ENCODE results near the gene CFAP97D2.
"Not testable (repeated sequence)": the region's sequence is repeated elsewhere in the genome, so short reads cannot be mapped to it uniquely, and the experiment has no call there.

The CFAP97D2 gene

DNA sequence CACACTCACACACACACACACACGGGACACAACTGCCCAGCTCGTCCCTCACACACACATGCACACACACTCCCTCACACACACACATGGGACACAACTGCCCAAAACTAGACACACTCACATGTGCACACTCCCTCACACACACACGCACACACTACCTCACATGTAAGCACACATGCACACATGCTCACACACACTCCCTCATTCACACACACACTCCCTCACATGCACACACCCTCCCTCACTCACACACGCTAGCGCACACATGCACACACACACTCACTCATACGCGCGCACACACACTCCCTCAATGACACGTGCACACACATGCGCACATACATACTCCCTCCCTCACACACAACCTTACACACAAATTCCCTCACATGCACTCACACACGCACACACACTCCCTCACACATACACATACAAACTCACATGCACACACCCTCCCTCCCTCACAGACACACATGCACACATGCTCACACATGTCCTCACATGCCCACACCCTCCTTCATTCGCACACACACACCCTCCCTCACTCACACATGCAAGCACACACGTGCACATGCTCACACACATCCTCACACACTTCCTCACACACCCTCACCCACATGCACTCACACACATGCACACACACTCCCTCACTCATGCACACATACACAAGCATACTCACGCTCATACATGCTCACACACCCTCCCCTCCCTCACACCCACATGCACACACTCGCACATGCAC lies 37.6 kb upstream of the CFAP97D2 start:
- no peak for DNase-seq

DNA sequence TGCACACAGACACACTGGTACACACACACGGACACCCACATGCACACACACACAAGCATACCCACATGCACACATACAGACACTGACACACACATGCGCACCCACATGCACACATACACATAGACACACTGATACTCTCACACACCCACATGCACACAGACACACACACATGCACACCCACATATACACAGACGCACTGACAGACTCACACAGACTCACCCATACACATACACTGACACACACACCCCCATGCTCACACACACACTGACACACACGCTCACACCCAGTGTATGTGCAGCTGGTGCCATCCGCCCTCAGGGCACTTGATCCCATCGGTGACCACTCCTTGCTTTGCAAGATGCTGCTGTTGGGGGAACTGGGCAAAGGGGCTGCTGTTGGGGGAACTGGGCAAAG lies 36.9 kb upstream of the CFAP97D2 start:
- DNase-seq: peak in 1 of 42 donors; percentile 1
- intact Hi-C loops (cut with DNase I): no loop called here

More for the DNA sequence above, 37.6 kb upstream of the CFAP97D2 start:
- intact Hi-C loops (cut with DNase I): no loop called here

GRCh38 chr13:114142640-114143490 lies 36.2 kb upstream of the CFAP97D2 start:
- DNase-seq: peak in 4 of 42 donors; percentile 0 to 43 (median 11)
- intact Hi-C loops (cut with DNase I): no loop called here

- intact Hi-C loops (cut with DNase I): no loop called here
- peak in 3 of 42 donors; percentile 3 to 43 (median 17) for DNase-seq
Measured at GRCh38 chr13:114143806-114144605, 35.1 kb upstream of the CFAP97D2 start.

DNA sequence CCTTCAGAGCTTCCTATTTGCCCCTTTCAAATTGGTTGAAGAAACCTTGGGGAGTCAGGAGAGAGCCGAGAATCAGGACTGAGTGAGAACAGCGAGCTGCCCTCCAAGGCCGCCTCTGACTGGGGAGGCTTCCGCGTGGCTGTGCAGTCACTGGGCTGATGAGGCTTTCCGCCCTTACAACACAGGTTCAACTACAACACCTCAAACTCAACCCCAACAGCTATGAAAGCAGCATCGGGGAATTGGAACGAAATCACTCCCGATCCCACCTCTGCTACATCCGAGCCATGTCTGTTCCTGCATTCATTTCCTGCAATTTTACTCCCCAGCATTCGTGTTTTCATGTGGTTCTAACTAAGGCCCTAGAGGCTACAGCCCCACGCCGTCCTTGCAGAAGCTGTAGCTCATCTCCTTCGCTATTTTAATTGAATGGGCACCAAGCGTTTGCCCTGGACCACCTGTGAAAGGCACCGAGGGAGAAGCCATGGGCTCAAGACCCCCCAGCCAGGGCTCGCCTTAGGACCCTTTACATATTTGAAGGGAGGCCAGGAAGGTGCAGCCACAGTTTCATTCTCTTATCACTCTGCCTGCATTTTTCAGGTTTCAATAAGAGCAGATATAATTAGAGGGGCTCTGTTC lies 34.3 kb upstream of the CFAP97D2 start:
- intact Hi-C loops (cut with DNase I): no loop called here
- DNase-seq: no peak

DNA sequence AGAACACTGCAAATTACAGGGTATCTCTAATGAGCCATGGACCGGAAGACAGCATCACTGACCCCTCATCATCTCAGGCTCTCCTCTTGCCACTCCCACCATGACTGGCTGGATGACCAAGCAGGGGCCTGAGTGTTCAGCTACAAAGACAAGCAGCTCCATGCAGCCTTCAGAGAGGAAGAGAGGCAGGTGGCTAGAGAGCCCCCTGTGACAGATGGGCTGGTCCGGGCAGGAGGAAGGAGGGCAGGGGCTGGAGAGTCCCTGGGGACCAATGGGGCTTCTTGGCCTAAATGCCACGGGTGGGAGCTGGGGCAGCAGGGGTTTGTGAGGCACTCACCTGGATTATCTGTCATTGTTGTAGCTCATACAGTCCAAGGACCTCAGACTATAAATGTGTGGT lies 33.8 kb upstream of the CFAP97D2 start:
- intact Hi-C loops (cut with DNase I): no loop called here
- no peak for DNase-seq

- peak in 2 of 42 donors; percentile 4 to 13 for DNase-seq
Measured at GRCh38 chr13:114145722-114146121, 33.3 kb upstream of the CFAP97D2 start.

DNA sequence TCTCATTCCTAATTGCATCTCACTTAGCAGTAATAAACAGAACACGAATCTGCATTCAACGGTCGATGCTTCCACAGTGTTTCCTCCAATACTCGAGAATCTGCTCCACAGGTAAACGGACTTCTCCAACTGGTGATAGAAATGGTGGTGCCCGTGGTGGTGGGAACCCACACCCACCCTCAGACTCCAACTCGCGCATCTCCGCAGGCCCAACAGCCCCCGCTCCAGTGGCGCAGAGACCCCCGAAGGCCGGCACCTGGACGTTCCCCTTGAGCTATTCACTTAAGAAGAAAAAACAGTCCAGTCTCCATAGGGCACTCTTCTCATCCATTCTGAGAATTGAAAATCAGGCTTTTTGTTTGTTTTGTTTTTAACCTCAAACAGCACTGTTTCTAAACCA lies 32.9 kb upstream of the CFAP97D2 start:
- DNase-seq: no peak
- intact Hi-C loops (cut with DNase I): no loop called here

More at GRCh38 chr13:114145722-114146121, 33.3 kb upstream of the CFAP97D2 start:
- intact Hi-C loops (cut with DNase I): no loop called here

DNA sequence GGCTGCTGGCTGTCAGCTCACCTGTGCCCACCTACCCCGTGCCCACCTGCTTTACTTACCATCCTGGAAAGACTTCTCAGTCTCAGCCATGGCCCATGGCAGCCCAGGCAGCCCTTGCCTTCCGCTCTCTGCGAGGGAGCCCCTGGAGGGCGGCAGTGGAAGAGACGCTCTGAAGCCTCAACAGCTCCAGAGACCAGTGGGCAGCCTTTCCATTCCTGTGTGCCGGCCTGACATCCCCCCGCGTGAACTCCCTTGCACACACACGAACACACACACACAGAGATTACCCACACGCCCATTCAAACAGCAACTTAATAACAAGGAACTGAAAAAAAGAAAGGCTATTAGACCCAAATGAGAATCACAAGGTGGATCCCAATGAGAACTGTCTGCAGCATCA lies 32.4 kb upstream of the CFAP97D2 start:
- intact Hi-C loops (cut with DNase I): no loop called here
- DNase-seq: peak in 1 of 42 donors; percentile 4

DNA sequence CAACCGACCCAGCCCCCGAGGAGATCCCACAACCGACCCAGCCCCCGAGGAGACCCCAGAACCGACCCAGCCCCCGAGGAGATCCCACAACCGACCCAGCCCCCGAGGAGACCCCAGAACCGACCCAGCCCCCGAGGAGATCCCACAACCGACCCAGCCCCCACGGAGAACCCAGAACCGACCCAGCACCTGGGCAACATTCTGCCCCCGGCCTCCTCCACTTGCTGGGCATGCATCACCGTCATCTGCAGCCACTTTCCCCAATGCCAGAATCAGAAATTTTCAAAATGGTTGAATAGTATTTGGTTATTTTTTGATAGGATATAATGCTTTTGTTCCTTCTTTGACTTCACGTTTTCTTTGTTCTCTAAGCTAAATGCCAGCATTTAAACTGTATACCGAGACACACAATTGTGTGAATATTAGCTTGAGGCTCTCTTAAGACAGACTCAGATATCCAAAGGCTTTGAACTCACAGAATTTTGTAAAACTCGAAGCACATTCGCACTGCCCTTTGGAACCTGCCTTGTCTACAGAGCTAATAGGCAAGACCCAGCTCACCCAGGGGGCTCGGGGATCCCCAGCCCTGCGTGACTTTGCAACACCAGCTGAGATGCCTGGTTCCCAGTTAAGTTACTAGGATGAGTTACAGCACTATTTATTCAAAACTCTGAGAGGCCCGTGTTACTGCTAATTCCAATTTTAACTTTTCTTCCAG lies 31.1 kb upstream of the CFAP97D2 start:
- intact Hi-C loops (cut with DNase I): no loop called here
- DNase-seq: no peak

DNA sequence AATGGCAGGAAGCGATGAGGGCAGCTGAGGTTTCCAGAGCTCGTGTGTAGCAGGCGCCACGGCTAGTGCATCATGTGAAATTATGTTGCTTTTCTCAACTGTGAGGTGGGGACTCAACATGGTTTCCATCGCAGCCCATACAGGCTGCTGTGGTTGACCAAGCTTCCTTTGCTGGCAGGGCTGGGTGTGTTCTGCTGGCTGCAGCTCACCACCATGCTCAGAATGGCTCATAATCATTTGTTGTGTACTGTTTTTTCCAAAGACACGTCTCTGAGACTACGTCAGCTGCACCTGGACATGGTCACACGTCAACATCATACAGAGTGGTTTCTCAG lies 30.6 kb upstream of the CFAP97D2 start:
- DNase-seq: no peak

GRCh38 chr13:114148886-114149285 lies 30.2 kb upstream of the CFAP97D2 start:
- intact Hi-C loops (cut with DNase I); DNase-seq: not testable (repeated sequence)

More for the DNA sequence above, 30.6 kb upstream of the CFAP97D2 start:
- intact Hi-C loops (cut with DNase I): no loop called here

GRCh38 chr13:114149774-114150740 lies 29.0 kb upstream of the CFAP97D2 start:
- intact Hi-C loops (cut with DNase I): no loop called here
- DNase-seq: no peak

DNA sequence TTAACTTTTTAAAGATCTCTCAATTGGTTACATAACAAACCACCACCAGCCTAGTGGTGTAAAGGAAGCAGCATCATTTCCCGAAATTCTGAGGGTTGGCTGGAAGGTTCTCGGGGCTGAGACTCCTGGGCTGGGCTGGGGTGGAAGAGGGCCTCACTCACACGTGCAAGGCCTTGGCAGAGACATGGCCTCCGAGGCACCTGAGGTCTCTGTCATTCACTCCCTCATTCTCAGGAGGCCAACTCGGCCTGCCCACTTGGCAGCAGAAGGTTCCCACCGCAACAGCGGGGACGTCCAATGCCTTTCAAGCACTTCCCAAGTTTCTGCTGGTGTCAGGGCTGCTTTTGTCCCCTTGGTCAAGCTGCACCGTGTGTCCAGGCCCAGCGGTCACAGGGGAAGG lies 28.0 kb upstream of the CFAP97D2 start:
- intact Hi-C loops (cut with DNase I): no loop called here
- DNase-seq: peak in 7 of 42 donors; percentile 9 to 60 (median 40)

- no peak for DNase-seq
- intact Hi-C loops (cut with DNase I): no loop called here
Measured at GRCh38 chr13:114151565-114152284, 27.3 kb upstream of the CFAP97D2 start.

DNA sequence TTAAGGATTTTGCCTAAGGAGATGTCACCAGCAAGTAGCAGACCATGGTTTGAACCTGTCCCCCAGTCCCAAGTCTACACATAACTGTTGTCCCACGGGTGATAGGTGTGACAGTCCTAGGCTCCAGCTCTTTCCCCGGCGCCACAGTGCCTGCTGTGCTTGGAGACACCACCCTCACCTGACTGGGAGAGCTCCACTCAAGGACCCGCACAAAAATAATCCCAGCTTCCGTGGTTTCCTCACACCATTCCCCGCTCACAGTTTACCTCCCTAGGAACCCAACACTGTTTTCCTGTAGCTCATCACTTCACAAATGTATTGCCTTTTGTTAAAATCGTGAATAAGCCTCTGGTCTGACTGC lies 26.8 kb upstream of the CFAP97D2 start:
- intact Hi-C loops (cut with DNase I): no loop called here
- no peak for DNase-seq

All from head of caudate nucleus (tissue), 42 donors.